ENCODE measurements around the gene COL4A4. TPM values are rescaled to one million over a fixed set of nuclear protein-coding genes. Genes with fewer than 3 reads are reported as not detected.

The COL4A4 gene
- 0.90 TPM for total RNA-seq
- 2.3 TPM for polyA plus RNA-seq

DNA sequence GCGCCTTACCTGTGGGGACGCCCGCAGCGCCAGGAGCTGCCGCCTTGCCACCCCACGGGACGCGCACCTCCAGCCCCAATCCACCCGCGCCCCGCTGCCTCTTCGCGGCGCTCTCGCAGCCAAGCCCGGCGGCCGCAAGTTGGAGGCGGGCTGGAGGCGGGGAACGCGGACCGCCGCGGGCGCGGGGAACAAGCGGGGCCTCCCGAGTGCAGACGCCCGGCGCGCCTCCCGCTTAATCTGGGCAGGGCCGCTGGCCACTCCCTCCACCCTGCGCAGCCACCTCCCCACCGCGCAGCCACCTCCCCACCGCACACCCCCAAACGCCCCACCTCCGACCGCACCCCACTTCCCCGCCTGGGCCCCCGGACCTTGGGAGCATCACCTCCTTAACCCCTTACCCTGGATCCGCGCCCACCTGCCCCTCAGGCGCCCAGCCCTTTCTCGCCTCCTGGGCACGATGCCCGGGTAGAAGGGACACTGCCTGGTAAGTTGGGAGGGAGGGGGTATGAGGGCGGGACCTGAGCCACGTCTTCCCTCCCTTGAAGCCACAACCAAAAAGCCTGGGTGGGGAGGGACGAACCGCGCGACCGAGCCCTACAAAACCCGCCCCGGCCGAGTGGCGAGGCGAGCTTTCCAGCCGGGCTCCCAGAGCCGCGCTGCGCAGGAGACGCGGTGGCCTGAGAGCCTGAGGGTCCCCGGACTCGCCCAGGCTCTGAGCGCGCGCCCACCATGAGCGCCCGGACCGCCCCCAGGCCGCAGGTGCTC, at the start of gene COL4A4, which contains the start of gene COL4A3:
COL4A4 (minus strand) TSS at position 208 of the 765 bp plus-strand sequence. CDS start 16,722 bp downstream, outside the sequence.
COL4A3 (plus strand) TSS at position 627 of the 765 bp plus-strand sequence; CDS start at position 730, 103 bp downstream.
- no peaks in the 10 kb centered on the region for H3K36me3 ChIP-seq (ENCODE audit: insufficient read depth)
- WGBS = under 1% methylated on average over 77 of the region's 77 CpGs
- no peaks in the 10 kb centered on the region for H3K4me1 ChIP-seq (ENCODE audit: insufficient read depth)
- H3K4me3 ChIP-seq (ENCODE audit: low read depth, low read length) = peak within 1 kb of the TSS; percentile 46
- DNase-seq (ENCODE audit: extremely low spot score) = no peak
- no peak within 1 kb of the TSS for H3K27ac ChIP-seq (ENCODE audit: low read depth)

DNA sequence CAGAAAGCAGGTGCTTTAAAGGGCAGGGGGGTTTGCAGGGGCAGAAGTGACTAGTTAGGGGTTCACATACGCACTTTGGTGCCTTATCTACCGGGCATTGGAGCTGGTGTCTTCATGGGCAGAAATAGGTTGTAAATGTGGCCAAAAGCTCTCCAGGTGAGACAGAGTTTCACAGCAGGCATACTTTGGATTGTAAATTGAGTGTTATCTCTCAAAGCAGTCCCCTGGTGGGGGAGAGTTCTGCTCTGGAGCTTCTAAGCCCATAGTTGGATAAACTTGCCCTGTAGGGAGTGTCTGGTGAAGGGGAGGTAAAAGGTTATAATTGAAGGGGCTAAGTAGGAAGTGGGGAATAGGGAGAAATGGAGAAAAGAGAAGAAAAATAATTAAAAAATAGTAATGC, 43.6 kb upstream of the COL4A4 start:
- DNase-seq (ENCODE audit: extremely low spot score) = no peak
- H3K4me1 ChIP-seq (ENCODE audit: insufficient read depth) = no peaks in the 10 kb centered on the region
- H3K4me3 ChIP-seq (ENCODE audit: low read depth, low read length) = no peak overlapping the region
- H3K36me3 ChIP-seq (ENCODE audit: insufficient read depth) = no peaks in the 10 kb centered on the region
- H3K27ac ChIP-seq (ENCODE audit: low read depth) = no peak overlapping the region
- WGBS = 60% methylated on average over 2 of the region's 2 CpGs

DNA sequence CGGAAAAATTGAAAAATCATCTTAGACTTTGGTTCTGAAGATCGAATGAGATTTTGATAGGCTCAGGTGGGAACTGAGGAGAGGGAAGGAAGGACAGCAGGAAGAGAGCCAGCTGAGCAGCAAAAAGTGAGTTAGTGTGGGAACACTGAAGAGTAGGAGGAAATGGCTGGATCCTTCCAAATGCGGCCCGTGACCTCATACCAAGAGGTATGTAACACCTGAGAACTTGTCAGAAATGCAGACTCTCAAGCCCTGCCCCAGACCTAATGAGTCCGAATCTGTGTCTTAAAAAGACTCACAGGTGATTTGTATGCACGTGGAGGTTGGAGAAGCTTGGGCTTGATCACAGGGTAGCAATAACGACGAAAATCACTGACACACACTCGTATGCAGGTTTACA, 42.4 kb upstream of the COL4A4 start:
- DNase-seq (ENCODE audit: extremely low spot score) = no peak
- Histone ChIP-seq H3K4me1 (ENCODE audit: insufficient read depth) (no peaks in the 10 kb centered on the region), H3K27ac (ENCODE audit: low read depth) (no peak overlapping the region), H3K4me3 (ENCODE audit: low read depth, low read length) (no peak overlapping the region), H3K36me3 (ENCODE audit: insufficient read depth) (no peaks in the 10 kb centered on the region)
- WGBS = 88% methylated on average over 9 of the region's 9 CpGs

DNA sequence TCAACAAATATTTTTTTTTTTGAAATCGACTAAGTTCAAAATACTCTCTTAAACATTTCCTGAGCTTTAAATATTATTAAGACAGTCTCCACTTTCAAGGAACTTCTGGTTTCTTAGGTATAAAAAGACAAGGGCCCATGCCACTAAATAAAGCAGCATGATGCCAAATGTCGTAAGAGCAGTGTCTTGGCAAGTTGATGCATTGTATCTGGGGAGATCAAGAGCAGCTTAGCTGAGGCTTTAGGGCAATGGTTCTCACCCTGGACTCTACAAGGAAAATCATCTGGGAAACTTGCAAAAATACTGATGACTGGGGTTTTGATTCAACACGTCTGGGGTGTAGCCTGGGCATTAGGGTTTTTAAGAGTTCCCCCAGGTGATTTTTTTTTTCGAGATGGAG, 41.7 kb upstream of the COL4A4 start:
- DNase-seq (ENCODE audit: extremely low spot score) = no peak
- H3K4me1 ChIP-seq (ENCODE audit: insufficient read depth) = no peaks in the 10 kb centered on the region
- no peak overlapping the region for H3K4me3 ChIP-seq (ENCODE audit: low read depth, low read length)
- H3K36me3 ChIP-seq (ENCODE audit: insufficient read depth) = no peaks in the 10 kb centered on the region
- H3K27ac ChIP-seq (ENCODE audit: low read depth) = no peak overlapping the region
- WGBS = 69% methylated on average over 4 of the region's 4 CpGs

DNA sequence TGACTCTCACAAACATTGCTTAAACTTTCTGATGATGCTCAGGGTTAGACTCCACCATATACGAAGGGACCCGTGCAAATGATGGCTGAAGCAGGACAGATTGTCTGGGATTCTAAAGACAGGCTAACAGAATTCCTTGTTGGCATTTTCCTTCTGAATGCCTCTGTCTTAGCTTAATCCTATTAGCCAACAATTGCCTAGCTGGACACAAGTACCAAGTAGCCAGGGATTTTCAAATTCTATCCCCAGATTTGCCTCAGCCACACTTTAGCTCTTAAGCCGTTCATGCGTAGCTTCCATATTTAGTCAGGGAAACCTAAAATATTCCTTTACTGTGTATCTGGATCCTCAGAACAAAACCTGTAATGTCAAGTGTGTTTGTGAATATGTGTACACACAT, 40.4 kb upstream of the COL4A4 start:
- Histone ChIP-seq H3K4me1 (ENCODE audit: insufficient read depth) (no peaks in the 10 kb centered on the region), H3K36me3 (ENCODE audit: insufficient read depth) (no peaks in the 10 kb centered on the region), H3K4me3 (ENCODE audit: low read depth, low read length) (no peak overlapping the region), H3K27ac (ENCODE audit: low read depth) (no peak overlapping the region)
- WGBS = 88% methylated on average over 4 of the region's 4 CpGs
- DNase-seq (ENCODE audit: extremely low spot score) = no peak

DNA sequence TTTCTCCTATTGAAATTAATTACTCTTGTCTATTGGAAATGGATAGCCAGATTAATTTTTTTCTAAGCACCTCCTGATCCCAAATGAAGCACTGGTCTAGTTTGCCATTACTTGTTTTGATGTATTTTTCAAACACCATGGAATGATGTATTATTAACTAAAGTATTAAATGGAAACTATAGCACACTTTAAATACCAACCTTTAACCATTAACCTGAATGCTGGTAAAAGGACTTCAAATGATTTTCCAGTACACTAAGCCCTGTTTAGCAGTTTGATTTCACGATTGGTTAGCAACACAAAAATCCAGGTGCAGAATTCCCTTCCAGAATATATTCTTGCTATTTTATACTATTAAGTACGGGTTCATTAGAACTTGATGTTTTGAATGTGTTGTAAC, 37.8 kb upstream of the COL4A4 start:
- 91% methylated on average over 2 of the region's 2 CpGs for WGBS
- no peak overlapping the region for H3K4me3 ChIP-seq (ENCODE audit: low read depth, low read length)
- DNase-seq (ENCODE audit: extremely low spot score) = no peak
- H3K27ac ChIP-seq (ENCODE audit: low read depth) = no peak overlapping the region
- no peaks in the 10 kb centered on the region for H3K4me1 ChIP-seq (ENCODE audit: insufficient read depth)
- no peaks in the 10 kb centered on the region for H3K36me3 ChIP-seq (ENCODE audit: insufficient read depth)

DNA sequence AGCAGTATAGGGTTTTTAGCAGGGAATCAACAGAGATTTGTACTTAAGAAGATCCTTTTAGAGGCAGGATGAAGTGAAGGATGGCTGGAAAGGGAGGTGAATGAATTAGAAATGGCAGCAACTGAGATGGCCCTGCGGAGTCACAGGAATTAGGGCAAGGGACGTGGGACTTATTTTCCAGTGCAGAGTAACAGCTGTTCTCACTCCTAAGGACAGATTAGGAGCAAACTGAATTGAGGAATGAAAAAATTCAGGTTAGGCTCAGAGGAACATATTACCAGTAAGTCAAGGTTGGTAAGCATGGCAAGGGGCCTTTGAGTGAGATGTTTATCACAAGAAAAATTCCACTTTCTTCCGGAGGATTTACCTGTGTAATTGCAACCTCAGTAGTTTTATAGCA, 34.9 kb upstream of the COL4A4 start:
- 54% methylated on average over 3 of the region's 3 CpGs for WGBS

DNA sequence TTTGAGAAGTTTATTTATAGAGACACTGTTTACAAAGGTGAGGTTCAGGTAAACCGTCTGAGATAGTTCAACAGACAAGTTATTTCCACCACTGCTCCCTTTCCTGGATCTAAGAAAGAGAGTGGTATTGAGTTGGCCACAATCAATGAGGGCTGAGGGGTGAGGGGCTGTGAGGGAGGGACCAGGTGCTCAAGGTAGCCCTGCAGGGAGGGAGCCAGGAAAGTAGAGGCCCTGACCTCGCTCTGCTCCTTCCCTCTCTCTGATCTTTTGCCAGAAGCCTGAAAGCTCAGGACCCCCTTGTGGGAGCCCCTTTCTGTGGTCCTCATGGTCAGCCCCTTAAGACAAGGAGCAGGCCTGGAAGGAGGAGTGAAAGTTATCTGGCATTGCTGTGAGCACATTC, 30.2 kb upstream of the COL4A4 start:
- 63% methylated on average over 2 of the region's 2 CpGs for WGBS
- no peak for DNase-seq (ENCODE audit: extremely low spot score)
- Histone ChIP-seq H3K4me1 (ENCODE audit: insufficient read depth) (no peaks in the 10 kb centered on the region), H3K4me3 (ENCODE audit: low read depth, low read length) (no peak overlapping the region), H3K36me3 (ENCODE audit: insufficient read depth) (no peaks in the 10 kb centered on the region), H3K27ac (ENCODE audit: low read depth) (no peak overlapping the region)

More for the DNA sequence above, 34.9 kb upstream of the COL4A4 start:
- H3K4me1 ChIP-seq (ENCODE audit: insufficient read depth) = no peaks in the 10 kb centered on the region
- H3K36me3 ChIP-seq (ENCODE audit: insufficient read depth) = no peaks in the 10 kb centered on the region
- no peak overlapping the region for H3K27ac ChIP-seq (ENCODE audit: low read depth)
- no peak overlapping the region for H3K4me3 ChIP-seq (ENCODE audit: low read depth, low read length)
- DNase-seq (ENCODE audit: extremely low spot score) = no peak

DNA sequence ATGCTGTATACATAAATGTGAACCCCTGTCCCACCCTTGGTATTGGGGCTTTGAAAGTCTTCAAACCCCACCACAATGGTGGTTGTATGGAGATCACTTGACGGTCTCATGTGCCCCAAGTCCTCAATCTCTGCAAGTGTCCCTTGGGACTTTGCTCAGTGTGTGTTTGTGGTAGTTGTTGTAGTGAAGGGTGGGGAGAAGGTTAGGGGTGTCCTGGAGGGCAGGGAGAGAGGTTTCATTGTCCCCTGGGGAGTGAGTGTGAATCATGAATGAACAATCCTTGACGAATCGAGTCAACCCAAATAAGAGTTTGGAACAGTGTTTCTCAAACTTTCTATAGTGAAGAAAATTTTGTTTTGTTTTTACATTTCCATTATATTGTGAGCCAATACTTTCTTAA, 28.5 kb upstream of the COL4A4 start:
- no peaks in the 10 kb centered on the region for H3K4me1 ChIP-seq (ENCODE audit: insufficient read depth)
- WGBS = 89% methylated on average over 3 of the region's 3 CpGs

DNA sequence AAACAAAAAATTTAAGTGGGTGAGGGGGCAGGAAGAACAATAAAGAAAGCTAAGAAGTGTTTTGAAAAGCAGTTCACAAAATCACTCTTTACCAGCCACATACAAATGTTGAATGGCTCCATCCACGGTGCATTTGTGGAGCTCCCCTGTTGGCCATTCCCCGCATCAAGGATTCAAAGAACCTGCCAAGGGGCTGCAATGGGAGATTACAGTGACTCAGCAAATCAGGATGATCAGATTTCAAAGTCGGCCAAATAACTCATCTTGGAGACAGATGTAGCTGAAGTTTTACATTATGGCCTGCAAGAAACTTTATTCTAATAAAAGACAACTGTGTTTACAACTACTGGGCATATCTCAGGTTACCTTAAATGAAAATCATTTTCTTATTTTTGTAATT, 27.4 kb upstream of the COL4A4 start:
- Histone ChIP-seq H3K4me3 (ENCODE audit: low read depth, low read length) (no peak overlapping the region), H3K36me3 (ENCODE audit: insufficient read depth) (no peaks in the 10 kb centered on the region), H3K27ac (ENCODE audit: low read depth) (no peak overlapping the region), H3K4me1 (ENCODE audit: insufficient read depth) (no peaks in the 10 kb centered on the region)
- no peak for DNase-seq (ENCODE audit: extremely low spot score)
- 59% methylated on average over 3 of the region's 3 CpGs for WGBS

More for the DNA sequence above, 28.5 kb upstream of the COL4A4 start:
- Histone ChIP-seq H3K27ac (ENCODE audit: low read depth) (no peak overlapping the region), H3K36me3 (ENCODE audit: insufficient read depth) (no peaks in the 10 kb centered on the region), H3K4me3 (ENCODE audit: low read depth, low read length) (no peak overlapping the region)
- DNase-seq (ENCODE audit: extremely low spot score) = no peak

DNA sequence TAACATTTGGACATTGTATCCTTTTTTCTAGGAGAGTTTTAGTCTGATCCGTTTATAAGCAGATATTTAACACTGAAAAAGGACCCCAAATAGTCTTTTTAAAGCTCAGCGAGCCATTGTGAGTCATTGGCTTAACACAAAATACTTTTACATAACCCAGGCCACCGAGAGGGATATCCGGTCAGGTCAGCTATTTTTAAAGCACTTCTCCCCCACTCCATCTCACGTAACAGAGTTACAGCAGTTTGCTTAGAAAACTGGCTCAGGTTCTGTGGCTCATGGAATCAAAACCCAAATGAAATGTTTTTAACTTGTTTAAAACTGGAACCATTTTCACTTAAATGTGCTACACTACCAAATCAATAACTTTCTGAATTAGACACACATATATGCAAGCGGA, 24.3 kb upstream of the COL4A4 start:
- Histone ChIP-seq H3K4me3 (ENCODE audit: low read depth, low read length) (no peak overlapping the region), H3K4me1 (ENCODE audit: insufficient read depth) (no peaks in the 10 kb centered on the region), H3K36me3 (ENCODE audit: insufficient read depth) (no peaks in the 10 kb centered on the region), H3K27ac (ENCODE audit: low read depth) (no peak overlapping the region)
- 26% methylated on average over 6 of the region's 6 CpGs for whole genome bisulfite sequencing
- no peak for DNase-seq (ENCODE audit: extremely low spot score)

DNA sequence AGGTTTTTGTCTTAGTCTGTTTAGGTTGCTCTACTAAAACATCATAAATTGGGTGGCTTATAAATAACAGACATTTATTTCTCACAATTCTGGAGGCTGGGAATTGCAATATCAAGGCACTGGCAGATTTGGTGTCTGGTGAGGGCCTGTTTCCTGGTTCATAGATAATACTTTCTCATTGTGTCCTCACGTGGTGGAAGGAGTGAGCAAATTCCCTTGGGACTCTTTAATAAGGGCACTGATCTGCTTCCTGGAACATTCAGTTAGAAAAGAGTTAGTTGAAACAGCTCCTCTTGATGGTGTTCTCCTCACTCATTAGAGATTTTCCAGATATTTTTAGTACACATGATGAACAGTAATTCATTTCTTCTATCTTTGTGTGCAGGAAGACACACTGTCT, 22.7 kb upstream of the COL4A4 start:
- no peak for DNase-seq (ENCODE audit: extremely low spot score)
- 23% methylated on average over 1 of the region's 1 CpG for WGBS
- no peak overlapping the region for H3K27ac ChIP-seq (ENCODE audit: low read depth)
- H3K36me3 ChIP-seq (ENCODE audit: insufficient read depth) = no peaks in the 10 kb centered on the region
- H3K4me3 ChIP-seq (ENCODE audit: low read depth, low read length) = no peak overlapping the region
- no peaks in the 10 kb centered on the region for H3K4me1 ChIP-seq (ENCODE audit: insufficient read depth)

DNA sequence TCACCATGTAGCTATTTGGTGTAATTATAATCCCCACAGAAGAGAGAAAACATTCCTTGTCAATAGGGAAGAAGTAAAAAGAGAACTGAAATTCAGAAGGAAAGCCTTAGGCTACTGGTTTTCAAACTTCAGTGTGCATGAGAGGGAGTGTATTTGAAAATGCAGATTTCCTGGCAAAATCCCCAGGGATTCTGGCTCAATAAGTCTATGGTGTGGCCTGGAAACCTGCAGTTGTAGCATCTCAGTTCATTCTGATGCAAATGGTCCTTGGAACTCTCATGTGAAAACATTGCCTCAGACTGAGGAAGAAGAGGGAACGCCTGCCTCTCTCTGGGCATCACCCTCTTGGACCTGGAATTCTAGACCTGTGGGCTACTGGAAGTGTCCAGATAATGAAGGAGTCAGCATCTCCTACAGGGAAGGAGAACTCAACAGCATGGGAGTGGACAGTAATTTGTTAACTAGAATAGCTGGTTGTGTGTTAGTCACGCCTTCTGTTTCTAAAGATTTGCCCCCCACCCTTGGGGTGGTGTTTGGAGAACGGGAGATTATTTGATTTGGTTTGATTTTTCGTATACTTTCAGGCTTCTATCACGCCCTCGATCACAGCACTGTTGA, 21.7 kb upstream of the COL4A4 start:
- Histone ChIP-seq H3K36me3 (ENCODE audit: insufficient read depth) (no peaks in the 10 kb centered on the region), H3K27ac (ENCODE audit: low read depth) (no peak overlapping the region), H3K4me3 (ENCODE audit: low read depth, low read length) (no peak overlapping the region), H3K4me1 (ENCODE audit: insufficient read depth) (no peaks in the 10 kb centered on the region)
- no peak for DNase-seq (ENCODE audit: extremely low spot score)
- WGBS = 84% methylated on average over 6 of the region's 6 CpGs

DNA sequence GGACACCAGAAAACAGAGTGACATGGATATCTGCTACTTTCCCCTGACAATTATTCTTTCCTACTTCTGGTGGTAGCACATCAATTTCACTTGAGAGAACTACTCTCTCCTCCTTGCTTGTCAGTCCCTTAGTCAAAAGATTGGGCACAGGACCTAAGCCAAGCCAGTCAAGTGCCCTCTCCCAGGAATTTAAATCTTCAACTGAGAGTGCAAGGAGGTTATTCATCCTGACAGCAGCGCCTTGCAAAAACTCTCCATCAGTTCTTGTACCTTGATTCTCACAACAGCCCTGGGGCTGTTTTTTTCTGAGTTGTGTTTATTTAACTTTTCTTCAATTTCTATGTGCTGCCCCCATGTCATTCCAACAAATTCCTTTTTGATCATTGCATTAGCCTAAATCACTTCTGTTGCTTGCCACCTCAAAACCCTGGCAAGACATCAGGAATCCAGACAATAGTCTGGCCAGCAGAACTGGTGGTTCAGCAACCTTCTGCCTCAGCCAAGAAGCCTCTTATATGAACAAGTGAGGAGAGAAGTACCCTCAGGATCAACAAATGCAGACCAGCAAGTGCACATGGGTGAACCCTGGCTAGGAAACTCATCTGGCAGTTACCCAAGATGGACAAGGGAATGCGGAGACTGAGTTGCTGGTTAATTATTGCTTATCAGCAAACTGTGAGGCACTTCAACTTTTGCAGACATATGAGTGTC, 19.8 kb upstream of the COL4A4 start:
- no peak for DNase-seq (ENCODE audit: extremely low spot score)
- Histone ChIP-seq H3K4me3 (ENCODE audit: low read depth, low read length) (no peak overlapping the region), H3K36me3 (ENCODE audit: insufficient read depth) (no peaks in the 10 kb centered on the region), H3K27ac (ENCODE audit: low read depth) (no peak overlapping the region), H3K4me1 (ENCODE audit: insufficient read depth) (no peaks in the 10 kb centered on the region)
- WGBS = 88% methylated on average over 2 of the region's 2 CpGs
